GM19452 (cell line): ENCODE measurements around the gene OR6B3.

Experiments
- ATAC-seq: cut with Tn5 transposase; IDR thresholded peaks from one replicate; pipeline ENCODE4 v1.9.1; 2021; ENCODE audit not compliant: unreplicated experiment

OR6B3 gene

GRCh38 chr2:240053173-240054155 is at the start of gene OR6B3:
Gene OR6B3 (minus strand): TSS chr2:240053521.
- no peak for ATAC-seq

- ATAC-seq = no peak
Measured at GRCh38 chr2:240098349-240098748, 45.0 kb upstream of the OR6B3 start.

- no peak for ATAC-seq
Measured at GRCh38 chr2:240095556-240096523, 42.5 kb upstream of the OR6B3 start.

GRCh38 chr2:240089306-240089705 is 36.0 kb upstream of the OR6B3 start:
- no peak for ATAC-seq

GRCh38 chr2:240086563-240086962 is 33.2 kb upstream of the OR6B3 start:
- ATAC-seq = no peak

- no peak for ATAC-seq
Measured at GRCh38 chr2:240078631-240079030, 25.3 kb upstream of the OR6B3 start.

- no peak for ATAC-seq
Measured at GRCh38 chr2:240077442-240077841, 24.1 kb upstream of the OR6B3 start.

GRCh38 chr2:240074545-240074944 is 21.2 kb upstream of the OR6B3 start:
- ATAC-seq = no peak

GRCh38 chr2:240070907-240071306 is 17.6 kb upstream of the OR6B3 start:
- ATAC-seq = no peak

- ATAC-seq = no peak
Measured at GRCh38 chr2:240069829-240070228, 16.5 kb upstream of the OR6B3 start.

GRCh38 chr2:240068193-240068592 is 14.9 kb upstream of the OR6B3 start:
- no peak for ATAC-seq

GRCh38 chr2:240066489-240066888 is 13.2 kb upstream of the OR6B3 start:
- ATAC-seq = no peak

- ATAC-seq = no peak
Measured at GRCh38 chr2:240064898-240065297, 11.6 kb upstream of the OR6B3 start.

- ATAC-seq = no peak
Measured at GRCh38 chr2:240060977-240061591, 7.8 kb upstream of the OR6B3 start.

GRCh38 chr2:240056678-240057077 is 3.4 kb upstream of the OR6B3 start:
- no peak for ATAC-seq

- no peak for ATAC-seq
Measured at GRCh38 chr2:240055177-240055917, 2.0 kb upstream of the OR6B3 start.

GRCh38 chr2:240052524-240052923 is 797 bp downstream of the OR6B3 start:
- no peak for ATAC-seq

- no peak for ATAC-seq
Measured at GRCh38 chr2:240051697-240052096, 1.6 kb downstream of the OR6B3 start.

- ATAC-seq = no peak
Measured at GRCh38 chr2:240050278-240050677, 3.0 kb downstream of the OR6B3 start.

- ATAC-seq = no peak
Measured at GRCh38 chr2:240048237-240048636, 5.1 kb downstream of the OR6B3 start.
